GM12801 (cell line): Measurements from ENCODE around the gene PDIA6.
A peak's percentile ranks its signal among the peaks of the same experiment; 100 is the strongest.

Experiments used
- TF ChIP-seq, protein P1 (sequence below): IDR thresholded peaks from one replicate; pipeline ENCODE4 v1.5.1; 2011; ENCODE audit warnings: control low read depth; ENCODE audit not compliant: insufficient read length; ENCODE audit errors: extremely low read depth

PDIA6 gene

DNA sequence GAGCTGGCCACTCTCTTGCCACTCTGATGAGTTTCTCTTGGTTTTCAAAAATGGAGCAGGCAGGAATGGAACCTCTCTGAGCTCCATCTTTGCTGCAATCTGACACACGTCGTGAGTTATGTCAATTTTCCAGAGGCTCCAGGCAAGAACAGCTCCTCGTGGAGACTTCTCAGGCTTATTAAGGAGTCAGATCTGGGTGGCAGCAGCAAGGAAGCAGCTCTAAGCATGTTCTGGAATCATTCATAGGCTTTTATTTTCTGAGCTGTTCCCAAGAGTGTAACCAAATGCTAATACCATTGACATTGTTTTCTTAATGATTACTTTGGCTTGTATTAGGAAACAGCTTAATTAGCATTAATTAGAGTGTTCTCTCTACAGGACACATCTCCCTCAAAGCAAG, 26.1 kb upstream of the PDIA6 start:
- TF ChIP-seq, protein P1, sequence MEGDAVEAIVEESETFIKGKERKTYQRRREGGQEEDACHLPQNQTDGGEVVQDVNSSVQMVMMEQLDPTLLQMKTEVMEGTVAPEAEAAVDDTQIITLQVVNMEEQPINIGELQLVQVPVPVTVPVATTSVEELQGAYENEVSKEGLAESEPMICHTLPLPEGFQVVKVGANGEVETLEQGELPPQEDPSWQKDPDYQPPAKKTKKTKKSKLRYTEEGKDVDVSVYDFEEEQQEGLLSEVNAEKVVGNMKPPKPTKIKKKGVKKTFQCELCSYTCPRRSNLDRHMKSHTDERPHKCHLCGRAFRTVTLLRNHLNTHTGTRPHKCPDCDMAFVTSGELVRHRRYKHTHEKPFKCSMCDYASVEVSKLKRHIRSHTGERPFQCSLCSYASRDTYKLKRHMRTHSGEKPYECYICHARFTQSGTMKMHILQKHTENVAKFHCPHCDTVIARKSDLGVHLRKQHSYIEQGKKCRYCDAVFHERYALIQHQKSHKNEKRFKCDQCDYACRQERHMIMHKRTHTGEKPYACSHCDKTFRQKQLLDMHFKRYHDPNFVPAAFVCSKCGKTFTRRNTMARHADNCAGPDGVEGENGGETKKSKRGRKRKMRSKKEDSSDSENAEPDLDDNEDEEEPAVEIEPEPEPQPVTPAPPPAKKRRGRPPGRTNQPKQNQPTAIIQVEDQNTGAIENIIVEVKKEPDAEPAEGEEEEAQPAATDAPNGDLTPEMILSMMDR = no peak

DNA sequence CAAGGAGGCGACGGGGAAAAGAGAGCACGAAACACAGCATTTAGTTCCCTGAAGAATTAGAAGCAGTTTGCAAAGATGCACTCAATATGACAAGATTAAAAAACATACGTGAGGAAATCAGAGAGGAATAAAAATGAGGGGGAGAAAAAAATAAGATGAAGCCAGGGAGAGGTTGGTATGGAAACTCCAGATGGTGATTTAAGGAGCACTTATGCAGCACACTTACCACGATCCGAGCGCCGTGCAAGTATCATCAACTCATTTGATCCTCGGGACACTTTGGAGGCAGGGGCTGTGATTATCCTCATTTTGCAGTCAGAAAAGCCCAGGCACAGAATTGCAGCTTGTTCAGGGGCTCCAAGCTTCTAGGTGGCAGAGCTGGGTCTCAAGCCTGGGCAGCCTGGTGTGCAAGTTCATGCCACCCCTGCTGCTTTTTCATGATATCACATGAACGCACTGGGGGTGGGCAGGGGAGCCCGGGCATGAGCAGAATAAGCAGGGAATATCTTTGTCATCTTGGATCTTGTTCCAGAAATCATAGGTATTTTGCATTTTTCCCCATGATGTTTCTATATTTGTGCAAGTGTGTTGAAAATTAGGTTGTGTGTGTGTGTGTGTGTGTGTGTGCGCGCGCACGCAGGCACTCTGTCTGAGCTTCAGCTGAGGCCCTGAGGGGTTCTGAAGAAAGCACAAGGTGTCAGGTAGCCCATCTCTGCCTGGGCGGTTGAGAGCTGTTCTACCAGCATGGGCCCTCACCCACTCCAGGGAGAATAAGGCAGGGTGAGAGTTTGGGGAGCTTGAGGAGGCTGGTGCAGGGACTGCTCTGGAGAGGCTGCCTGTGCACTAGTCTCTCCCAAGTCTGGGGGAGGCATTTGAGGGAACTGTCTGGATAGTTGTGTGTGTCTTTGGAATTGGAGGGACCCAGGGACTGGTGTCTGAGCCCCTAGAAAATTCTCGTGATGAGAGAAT, 25.0 kb upstream of the PDIA6 start:
- TF ChIP-seq, protein P1 = no peak

DNA sequence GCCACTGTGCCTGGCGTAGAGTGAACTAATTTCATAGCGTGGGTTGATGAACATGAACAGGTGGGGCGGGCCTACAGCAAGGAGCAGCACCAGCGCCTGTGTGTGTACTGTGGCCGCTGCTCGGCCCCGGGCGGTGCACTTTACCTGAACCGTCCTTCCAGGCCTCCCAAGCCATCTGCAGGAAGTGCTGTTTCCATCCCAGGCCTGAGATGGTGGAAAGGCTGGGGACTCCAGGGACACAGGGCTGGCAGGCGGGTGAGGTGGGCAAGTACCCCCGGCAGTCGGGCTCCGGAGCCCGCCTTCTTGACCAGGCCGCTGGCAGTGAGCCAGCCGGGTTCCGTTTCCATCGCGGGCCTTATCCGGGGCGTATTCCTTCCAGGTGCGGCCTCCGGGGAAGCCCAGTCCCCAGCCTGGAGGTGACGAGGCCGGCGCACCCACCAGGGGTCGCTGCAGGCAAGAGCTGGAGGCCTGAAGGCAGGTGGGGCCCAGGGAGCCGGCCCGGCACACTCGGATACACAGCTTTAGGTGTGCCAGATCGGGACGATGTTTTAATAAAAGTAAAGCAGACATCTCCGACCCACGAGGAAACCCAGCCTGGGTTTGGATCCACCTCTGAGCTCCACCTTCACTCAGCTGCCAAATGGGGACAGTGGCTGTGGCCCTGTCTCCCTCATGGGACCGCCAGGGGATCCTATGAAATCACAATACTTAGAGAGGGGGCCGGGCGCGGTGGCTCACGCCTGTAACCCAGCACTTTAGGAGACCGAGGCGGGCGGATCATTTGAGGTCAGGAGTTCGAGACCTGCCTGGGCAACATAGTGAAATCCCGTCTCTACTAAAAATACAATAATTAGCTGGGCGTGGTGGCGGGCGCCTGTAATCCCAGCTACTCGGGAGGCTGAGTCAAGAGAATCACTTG, 22.7 kb upstream of the PDIA6 start:
- TF ChIP-seq, protein P1 = no peak

DNA sequence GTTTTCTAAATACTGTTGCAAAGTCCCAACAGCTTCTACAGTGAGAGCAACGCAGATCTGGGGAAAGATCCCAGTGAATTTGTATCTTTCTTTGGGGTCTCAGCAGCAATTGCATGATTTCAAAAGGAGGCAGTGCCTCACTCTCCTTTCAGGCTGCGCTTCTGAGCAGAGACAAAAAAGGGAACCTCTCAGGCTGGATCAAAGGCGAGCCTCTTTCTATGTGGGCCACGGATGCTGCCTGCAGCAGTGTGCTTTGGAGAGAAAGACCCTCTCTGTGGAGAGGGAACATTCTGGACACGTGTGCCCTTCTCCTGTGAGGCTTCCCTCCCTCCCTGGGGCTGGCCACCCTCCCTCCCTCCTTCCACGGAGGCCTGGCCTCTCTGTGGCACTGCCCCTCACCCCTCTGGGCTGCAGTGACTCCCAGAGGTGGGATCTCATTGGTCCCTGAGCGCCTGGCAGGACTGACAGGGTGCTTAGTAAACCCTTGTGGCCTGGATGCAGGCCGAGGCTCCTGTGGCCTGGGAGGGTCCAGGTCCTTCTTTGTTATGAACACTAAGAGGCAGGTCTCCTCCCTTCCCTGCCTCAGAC, 21.6 kb upstream of the PDIA6 start:
- TF ChIP-seq, protein P1 = no peak

DNA sequence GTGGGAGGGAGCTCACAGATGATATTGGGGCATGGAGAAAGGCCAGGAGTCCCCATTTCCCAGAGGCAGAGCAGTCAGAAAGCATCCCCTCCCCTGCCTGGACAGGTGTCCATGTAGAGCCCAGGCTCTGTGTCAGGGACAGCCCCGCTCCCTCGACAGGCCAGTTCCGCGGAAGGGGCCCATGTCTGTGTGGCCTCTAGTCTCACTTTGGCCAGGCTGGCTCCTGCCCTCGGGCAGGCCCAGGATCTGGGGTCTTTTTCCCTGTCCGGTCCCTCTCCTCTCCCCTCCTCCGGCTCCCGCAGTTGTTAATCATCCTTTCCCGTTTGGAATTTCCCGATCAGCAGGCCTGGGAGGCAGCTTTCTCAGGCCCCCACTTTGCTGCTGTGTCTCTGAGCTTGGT, 20.4 kb upstream of the PDIA6 start:
- TF ChIP-seq, protein P1 = no peak

DNA sequence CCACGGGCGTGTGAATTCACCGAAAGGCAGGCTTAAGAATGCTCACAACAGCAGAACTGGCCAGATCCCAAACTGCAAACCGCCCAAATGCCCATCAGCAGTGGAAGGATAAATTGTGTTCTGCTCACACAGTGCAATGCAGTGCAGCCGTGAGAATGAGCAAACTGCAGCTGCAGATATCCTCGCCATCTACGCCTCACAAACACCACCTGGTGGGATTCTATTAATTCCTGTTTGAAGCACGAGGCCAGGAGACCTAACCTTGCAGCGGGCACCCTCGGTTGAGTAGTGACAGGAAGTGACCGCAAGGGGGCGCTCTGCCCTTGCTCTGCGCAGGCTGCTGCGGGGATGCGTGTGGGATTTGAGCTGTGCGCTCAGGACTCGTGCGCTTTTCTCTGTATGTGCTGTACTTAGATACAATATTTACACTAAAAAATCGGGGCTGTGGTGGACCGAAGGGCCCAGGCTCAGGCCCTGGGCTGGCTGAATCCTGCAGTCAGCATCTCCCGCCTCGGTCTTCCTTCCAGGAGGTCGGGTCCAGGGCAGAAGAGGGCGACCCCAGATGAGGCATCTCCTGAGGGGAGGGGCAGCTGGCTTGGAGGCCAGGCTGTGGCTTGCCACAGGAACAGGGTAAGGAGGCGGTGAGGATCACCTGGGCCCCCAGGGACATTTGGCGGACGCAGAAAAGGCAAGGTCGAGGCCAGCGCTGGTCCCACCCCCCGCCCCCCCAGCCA, 19.8 kb upstream of the PDIA6 start:
- TF ChIP-seq, protein P1 = peak; percentile 91
